ENCODE measurements around the gene NFASC.

- TF ChIP-seq CTCF (IDR thresholded peaks at IDR 0.05; ENCODE audit: extremely low read depth in 1 of 2, insufficient read depth in 1 of 2, low read depth in 1 of 2, low read length in 2 of 2) (no peak), JUN (IDR thresholded peaks at IDR 0.05; ENCODE audit: borderline replicate concordance, insufficient read depth, insufficient read length, low read depth) (no peak), POLR2A (IDR thresholded peaks at IDR 0.05; ENCODE audit: low read depth, low read length) (no peak), FOS (IDR thresholded peaks at IDR 0.05; ENCODE audit: borderline replicate concordance, insufficient read depth, low read length) (no peak), EZH2 (IDR thresholded peaks at IDR 0.05; ENCODE audit: borderline replicate concordance, low read depth, low read length, severe bottlenecking) (no peak), POLR2AphosphoS5 (IDR thresholded peaks at IDR 0.05; ENCODE audit: insufficient read depth, low read depth, low read length) (no peak), MYC (IDR thresholded peaks at IDR 0.05; ENCODE audit: low read depth, low read length) (no peak), GATA2 (IDR thresholded peaks at IDR 0.05; ENCODE audit: insufficient read depth, insufficient read length, low read depth, low read length) (no peak)
Observed at GRCh38 chr1:204976646-204977045, 106.0 kb downstream of the NFASC start.
